ENCODE results near the gene UNC5CL. TPM values are rescaled to one million over a fixed set of nuclear protein-coding genes. Genes with fewer than 3 reads are reported as not detected.

The UNC5CL gene, protein sequence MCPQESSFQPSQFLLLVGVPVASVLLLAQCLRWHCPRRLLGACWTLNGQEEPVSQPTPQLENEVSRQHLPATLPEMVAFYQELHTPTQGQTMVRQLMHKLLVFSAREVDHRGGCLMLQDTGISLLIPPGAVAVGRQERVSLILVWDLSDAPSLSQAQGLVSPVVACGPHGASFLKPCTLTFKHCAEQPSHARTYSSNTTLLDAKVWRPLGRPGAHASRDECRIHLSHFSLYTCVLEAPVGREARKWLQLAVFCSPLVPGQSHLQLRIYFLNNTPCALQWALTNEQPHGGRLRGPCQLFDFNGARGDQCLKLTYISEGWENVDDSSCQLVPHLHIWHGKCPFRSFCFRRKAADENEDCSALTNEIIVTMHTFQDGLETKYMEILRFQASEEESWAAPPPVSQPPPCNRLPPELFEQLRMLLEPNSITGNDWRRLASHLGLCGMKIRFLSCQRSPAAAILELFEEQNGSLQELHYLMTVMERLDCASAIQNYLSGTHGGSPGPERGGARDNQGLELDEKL
- total RNA-seq (2022) (4.5 and 5.5 TPM in 2 replicates), Bru-seq, nascent RNA (percentile 60 among the genes with signal in this experiment), BruChase-seq, experiment 1, labeled RNA remaining after a 2-hour chase (percentile 72 among the genes with signal in this experiment), BruChase-seq, experiment 2, labeled RNA remaining after a 6-hour chase (percentile 64 among the genes with signal in this experiment)
- long read RNA-seq, partial matches to known transcripts: 3 of 5 reads
- long read RNA-seq, other reads (novel, unspliced or antisense): 2 of 5 reads

- DNase-seq: peak; percentile 83 to 84
- TF ChIP-seq, protein P1, sequence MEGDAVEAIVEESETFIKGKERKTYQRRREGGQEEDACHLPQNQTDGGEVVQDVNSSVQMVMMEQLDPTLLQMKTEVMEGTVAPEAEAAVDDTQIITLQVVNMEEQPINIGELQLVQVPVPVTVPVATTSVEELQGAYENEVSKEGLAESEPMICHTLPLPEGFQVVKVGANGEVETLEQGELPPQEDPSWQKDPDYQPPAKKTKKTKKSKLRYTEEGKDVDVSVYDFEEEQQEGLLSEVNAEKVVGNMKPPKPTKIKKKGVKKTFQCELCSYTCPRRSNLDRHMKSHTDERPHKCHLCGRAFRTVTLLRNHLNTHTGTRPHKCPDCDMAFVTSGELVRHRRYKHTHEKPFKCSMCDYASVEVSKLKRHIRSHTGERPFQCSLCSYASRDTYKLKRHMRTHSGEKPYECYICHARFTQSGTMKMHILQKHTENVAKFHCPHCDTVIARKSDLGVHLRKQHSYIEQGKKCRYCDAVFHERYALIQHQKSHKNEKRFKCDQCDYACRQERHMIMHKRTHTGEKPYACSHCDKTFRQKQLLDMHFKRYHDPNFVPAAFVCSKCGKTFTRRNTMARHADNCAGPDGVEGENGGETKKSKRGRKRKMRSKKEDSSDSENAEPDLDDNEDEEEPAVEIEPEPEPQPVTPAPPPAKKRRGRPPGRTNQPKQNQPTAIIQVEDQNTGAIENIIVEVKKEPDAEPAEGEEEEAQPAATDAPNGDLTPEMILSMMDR (IDR thresholded peaks at IDR 0.05; ENCODE audit: insufficient read depth in 1 of 2, low read depth in 1 of 2, low read length in 1 of 2, severe bottlenecking in 1 of 2, unreplicated experiment in 1 of 2): peak; percentile 57 to 65
- BruUV-seq (replicated peaks): no TSS peak
- Histone ChIP-seq H3K36me3 (ENCODE audit: control insufficient read depth, insufficient read depth, low read length) (no peaks in the 10 kb centered on the region), H3K9me3 (no peaks in the 10 kb centered on the region), H3K4me3 (ENCODE audit: low read depth, low read length) (no peak within 1 kb of the TSS), H3K27me3 (replicated peaks; ENCODE audit: control insufficient read depth, insufficient read depth, low read length) (no peaks in the 10 kb centered on the region), H3K4me1 (peaks cover 59% of the 10 kb centered on the region)
- CTCF ChIA-PET: interaction anchor here (0.9 to 2.5 kb wide), 7 partner anchors 16 to 452 kb away, joined by 3 to 19 read pairs (median 4); partner anchors contain the start of gene NFYA
- intact Hi-C loops (cut with micrococcal nuclease; ENCODE audit: unreplicated experiment): loop anchor here (1.0 kb wide), 1 partner anchor 144 kb away; no protein-coding TSS in a partner anchor
- H3K36me3 Mint-ChIP-seq (ENCODE audit: insufficient read depth, unreplicated experiment): no peaks in the 10 kb centered on the region
- POLR2A ChIA-PET: interaction anchor here (0.7 to 2.0 kb wide), 3 partner anchors 33 to 271 kb away, joined by 3 to 19 read pairs (median 16); partner anchors contain the start of genes NFYA and OARD1
- peak within 1 kb of the TSS; percentile 96 for H3K27ac Mint-ChIP-seq (ENCODE audit: unreplicated experiment)
- no peaks in the 10 kb centered on the region for H3K9me3 Mint-ChIP-seq (ENCODE audit: unreplicated experiment)
- no peaks in the 10 kb centered on the region for H3K27me3 Mint-ChIP-seq (ENCODE audit: insufficient read depth, unreplicated experiment)
- peak within 1 kb of the TSS; percentile 63 for H3K4me3 Mint-ChIP-seq (ENCODE audit: unreplicated experiment)
- H3K4me1 Mint-ChIP-seq (ENCODE audit: low read depth, unreplicated experiment): peaks cover 41% of the 10 kb centered on the region
Measured at GRCh38 chr6:41039060-41039998, at the start of gene UNC5CL. Gene UNC5CL (minus strand): TSS chr6:41039221. CDS start chr6:41035074, 4,147 bp downstream.

GRCh38 chr6:41088451-41088850, 49.4 kb upstream of the UNC5CL start:
- H3K27ac Mint-ChIP-seq (ENCODE audit: unreplicated experiment): no peak overlapping the region
- peaks cover 71% of the 10 kb centered on the region for H3K36me3 Mint-ChIP-seq (ENCODE audit: insufficient read depth, unreplicated experiment)
- intact Hi-C loops (cut with micrococcal nuclease; ENCODE audit: unreplicated experiment): no loop called here
- Histone ChIP-seq H3K4me3 (ENCODE audit: low read depth, low read length) (no peak overlapping the region), H3K4me1 (no peaks in the 10 kb centered on the region), H3K36me3 (ENCODE audit: control insufficient read depth, insufficient read depth, low read length) (peaks cover 5% of the 10 kb centered on the region), H3K9me3 (no peaks in the 10 kb centered on the region), H3K27me3 (replicated peaks; ENCODE audit: control insufficient read depth, insufficient read depth, low read length) (no peaks in the 10 kb centered on the region)
- ChIA-PET CTCF (interaction anchor here (0.6 to 1.7 kb wide), 3 partner anchors 71 to 242 kb away, joined by 3 read pairs; no protein-coding TSS in a partner anchor), POLR2A (no interaction called here)
- TF ChIP-seq, protein P1 (IDR thresholded peaks at IDR 0.05; ENCODE audit: insufficient read depth in 1 of 2, low read depth in 1 of 2, low read length in 1 of 2, severe bottlenecking in 1 of 2, unreplicated experiment in 1 of 2): no peak
- H3K4me1 Mint-ChIP-seq (ENCODE audit: low read depth, unreplicated experiment): no peaks in the 10 kb centered on the region
- BruUV-seq (replicated peaks): no TSS peak
- no peak overlapping the region for H3K4me3 Mint-ChIP-seq (ENCODE audit: unreplicated experiment)
- no peaks in the 10 kb centered on the region for H3K27me3 Mint-ChIP-seq (ENCODE audit: insufficient read depth, unreplicated experiment)
- no peaks in the 10 kb centered on the region for H3K9me3 Mint-ChIP-seq (ENCODE audit: unreplicated experiment)
- DNase-seq: no peak
